HG03025 (cell line): ENCODE results near the gene TOMM22.

ENCODE experiments used
- ATAC-seq: cut with Tn5 transposase; IDR thresholded peaks from one replicate; pipeline ENCODE4 v1.9.1; 2021; ENCODE audit warnings: mild to moderate bottlenecking, moderate library complexity; ENCODE audit not compliant: unreplicated experiment, low FRiP score

TOMM22 gene

DNA sequence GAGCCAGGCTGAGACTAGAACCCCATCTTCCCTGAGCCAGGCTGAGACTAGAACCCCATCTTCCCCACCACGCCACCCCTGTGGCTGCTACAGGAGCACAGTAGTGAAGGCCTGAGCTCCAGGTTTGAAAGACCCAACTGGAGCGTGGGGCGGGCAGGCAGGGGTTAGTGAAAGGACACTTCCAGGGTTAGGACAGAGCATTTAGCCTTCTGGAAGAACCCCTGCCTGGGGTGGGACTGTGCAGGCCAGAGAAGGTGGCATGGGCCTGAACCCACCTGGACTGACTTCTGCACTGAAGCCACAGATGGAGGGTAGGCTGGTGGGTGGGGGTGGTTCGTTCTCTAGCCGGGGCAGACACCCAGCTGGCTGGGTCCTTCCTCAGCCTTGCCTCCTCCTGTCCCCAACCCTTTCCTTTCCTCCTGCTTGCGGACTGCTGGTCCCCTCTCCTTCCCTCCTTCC, 50.0 kb downstream of the TOMM22 start:
- ATAC-seq, result no peak

DNA sequence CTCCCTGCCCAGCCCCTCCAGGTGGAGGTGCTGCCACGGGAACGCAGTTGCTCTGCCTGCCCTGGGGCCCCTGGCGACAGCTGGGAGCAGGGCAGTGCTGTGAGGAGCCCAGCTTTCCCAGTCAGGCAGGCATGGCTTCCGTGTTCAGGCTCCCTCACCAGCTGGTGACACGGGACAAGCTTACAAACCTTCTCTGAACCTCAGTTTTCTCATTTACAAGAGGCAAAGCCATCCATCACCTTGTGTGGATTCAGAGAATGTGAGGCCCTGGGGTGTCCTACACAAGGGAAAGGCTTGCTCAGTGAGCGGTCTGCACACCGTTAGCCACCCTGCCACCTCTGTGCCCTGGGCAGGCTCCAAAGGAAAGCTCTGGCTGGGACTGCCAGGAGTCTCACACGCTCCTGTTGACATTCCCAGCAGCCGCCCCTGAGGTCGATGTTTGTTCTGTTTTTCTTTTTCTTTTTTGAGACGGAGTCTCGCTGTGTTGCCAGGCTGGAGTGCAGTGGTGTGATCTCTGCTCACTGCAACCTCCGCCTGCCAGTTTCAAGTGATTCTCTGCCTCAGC, 50.6 kb downstream of the TOMM22 start:
- no peak for ATAC-seq

DNA sequence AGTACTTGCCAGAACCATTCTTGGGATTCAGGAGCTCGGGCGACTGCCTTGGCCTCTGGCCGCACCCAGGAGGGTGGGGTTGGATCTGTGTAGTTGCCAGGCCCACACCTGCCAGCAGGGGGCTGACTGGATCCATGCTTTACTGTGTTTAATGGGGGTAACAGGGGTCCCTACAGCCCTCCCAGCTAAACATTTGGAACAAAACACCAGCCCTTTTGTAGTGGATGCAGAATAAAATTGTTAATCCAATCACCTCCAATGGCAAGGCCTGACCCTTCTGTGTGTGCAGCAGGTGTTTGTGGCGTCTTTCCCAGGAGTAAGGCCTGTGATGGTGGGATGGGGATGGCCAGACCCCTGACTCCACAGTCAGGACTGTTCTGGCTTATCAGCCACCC, 51.6 kb downstream of the TOMM22 start:
- ATAC-seq, result no peak

DNA sequence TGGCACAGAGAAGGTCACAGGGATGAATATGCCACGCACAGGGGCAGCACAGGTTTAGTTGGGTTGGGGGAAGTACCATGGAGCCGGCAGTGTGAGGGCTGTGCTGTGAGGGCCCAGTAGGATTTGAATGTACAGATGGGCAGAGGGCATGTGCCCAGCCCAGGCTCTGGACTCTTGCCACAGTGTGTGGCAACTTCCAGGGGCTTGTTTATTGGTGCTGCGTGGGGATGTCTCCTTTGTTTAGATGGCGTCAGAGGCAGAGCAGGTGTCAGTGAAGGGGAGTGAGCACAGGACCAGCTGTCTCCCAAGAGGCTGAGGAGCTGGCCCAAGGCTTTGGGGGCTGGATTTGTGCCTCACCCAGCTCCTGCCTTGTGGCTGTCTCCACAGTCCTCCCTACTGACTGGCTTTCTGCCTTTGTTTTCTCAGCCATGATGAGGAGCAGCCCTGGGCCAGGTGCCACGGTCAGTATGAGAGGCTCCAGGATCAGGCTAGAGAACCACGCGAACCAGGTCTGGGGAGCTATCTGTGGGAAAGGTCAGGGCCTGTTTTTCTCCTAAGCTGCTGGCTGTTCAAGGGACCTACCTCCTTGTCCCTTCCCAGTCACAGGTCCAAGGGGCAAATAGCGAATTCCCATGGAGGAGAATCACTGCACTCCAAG, 52.1 kb downstream of the TOMM22 start:
- no peak for ATAC-seq

DNA sequence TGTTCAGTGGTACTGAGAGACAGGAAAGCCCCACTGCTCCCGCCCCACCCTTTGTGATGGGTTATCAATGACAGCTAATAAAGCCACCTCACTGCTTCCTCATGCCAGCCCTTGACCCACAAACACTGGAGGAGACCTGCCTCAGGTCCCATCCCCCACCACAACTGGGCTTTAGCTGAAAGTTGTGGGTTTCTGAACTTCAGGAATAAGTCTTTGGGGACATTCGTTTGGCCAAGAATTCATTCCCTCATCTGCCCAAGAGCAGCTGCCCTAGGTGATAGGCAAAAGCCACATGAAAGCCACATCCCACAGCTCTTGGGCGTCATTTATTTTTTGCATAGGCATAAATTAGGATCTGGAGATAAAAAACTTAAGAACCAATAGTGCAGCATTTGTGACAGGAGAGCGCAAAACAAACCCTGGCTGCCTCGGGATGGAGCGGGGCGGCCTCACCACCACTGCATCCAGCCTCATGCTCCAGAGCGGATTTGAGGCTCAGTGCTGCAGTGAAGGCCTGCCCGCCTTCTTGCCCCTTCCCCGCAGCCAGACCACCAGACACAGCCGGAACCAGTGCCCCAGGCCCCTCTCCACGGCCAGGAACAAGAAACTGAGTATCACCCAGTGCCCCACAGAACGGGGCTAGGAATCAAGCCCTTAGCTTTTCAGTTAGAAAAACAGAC, 52.8 kb downstream of the TOMM22 start:
- ATAC-seq, result no peak
